PC-3 (cell line): ENCODE data around the gene DST. TPM values are rescaled to one million over a fixed set of nuclear protein-coding genes. Genes with fewer than 3 reads are reported as not detected.

Source experiments
- ATAC-seq: fragments of 200-7000 bp; cut with Tn5 transposase; 2 replicates; pipeline ENCODE4 v1.9.1; 2020; ENCODE audit warnings: mild to moderate bottlenecking, moderate library complexity
- BruUV-seq: library from RNA; stranded (reverse); fragments of 400-500 nt; replicated peaks from 2 replicates; lab custom pipeline; 2021; lab: Mats Ljungman, UMichigan
- CTCF ChIA-PET: fragments of 300-600 bp; sonication (Branson Sonifier 250); formaldehyde crosslinking; loops from one replicate; lab custom pipeline; 2022; ENCODE audit warnings: antibody characterized with exemption; lab: Charles Lee
- POLR2A ChIA-PET: fragments of 300-600 bp; sonication (Branson Sonifier 250); formaldehyde crosslinking; loops from one replicate; lab custom pipeline; 2022; ENCODE audit warnings: antibody characterized with exemption; ENCODE audit not compliant: unreplicated experiment; lab: Charles Lee
- DNase-seq: peaks from one replicate; pipeline ENCODE4 v3.0.0-alpha.2; 2015
- H2AFZ ChIP-seq: fragments of 300-600 bp; sonication (generic); 2 replicates; pipeline ENCODE4 v1.6.0; 2016; ENCODE audit warnings: antibody characterized with exemption, low read length
- H3F3A ChIP-seq: fragments of 300-600 bp; sonication (generic); one replicate; pipeline ENCODE4 v1.6.0; 2017; ENCODE audit warnings: antibody characterized with exemption, low read length, control low read depth, mild to moderate bottlenecking; ENCODE audit not compliant: unreplicated experiment
- H3K27ac ChIP-seq: fragments of 300-600 bp; sonication (generic); 2 replicates; pipeline ENCODE4 v1.5.1; 2016; ENCODE audit warnings: mild to moderate bottlenecking, low read length
- H3K27me3 ChIP-seq: fragments of 300-600 bp; sonication (generic); 2 replicates; pipeline ENCODE4 v1.6.1; 2016; ENCODE audit warnings: low read length, mixed read lengths
- H3K36me3 ChIP-seq: fragments of 300-600 bp; sonication (generic); 2 replicates; pipeline ENCODE4 v1.6.1; 2016; ENCODE audit warnings: low read depth, mixed run types, low read length, mixed read lengths
- H3K4me1 ChIP-seq: fragments of 300-600 bp; sonication (generic); 2 replicates; pipeline ENCODE4 v1.5.1; 2016; ENCODE audit warnings: low read length; ENCODE audit not compliant: insufficient read depth
- H3K4me2 ChIP-seq: fragments of 300-600 bp; sonication (generic); 2 replicates; pipeline ENCODE4 v1.6.0; 2016; ENCODE audit warnings: low read length
- H3K4me3 ChIP-seq: fragments of 300-600 bp; sonication (generic); 2 replicates; pipeline ENCODE4 v1.5.1; 2016; ENCODE audit warnings: mild to moderate bottlenecking, low read length, mixed read lengths
- H3K79me2 ChIP-seq: fragments of 300-600 bp; sonication (generic); 2 replicates; pipeline ENCODE4 v1.6.1; 2017; ENCODE audit warnings: low read length, mixed read lengths
- H3K9ac ChIP-seq: fragments of 300-600 bp; sonication (generic); 2 replicates; pipeline ENCODE4 v1.6.0; 2016; ENCODE audit warnings: mild to moderate bottlenecking, low read length
- H3K9me2 ChIP-seq: fragments of 300-600 bp; sonication (generic); replicated peaks from 2 replicates; pipeline ENCODE4 v1.6.1; 2016; ENCODE audit warnings: mixed run types, low read length, mixed read lengths
- H3K9me3 ChIP-seq: fragments of 300-600 bp; sonication (generic); 2 replicates; pipeline ENCODE4 v1.6.1; 2016; ENCODE audit warnings: low read length, mixed read lengths
- H4K20me1 ChIP-seq: fragments of 300-600 bp; sonication (generic); 2 replicates; pipeline ENCODE4 v1.6.1; 2016; ENCODE audit warnings: low read length, mixed read lengths
- CTCF ChIP-seq: fragments of 300-600 bp; sonication (generic); conservative IDR thresholded peaks from 2 replicates; pipeline ENCODE4 v1.5.1; 2017; ENCODE audit warnings: antibody characterized with exemption, low read depth, mild to moderate bottlenecking, low read length
- EZH2 ChIP-seq: fragments of 300-600 bp; sonication (generic); IDR thresholded peaks from one replicate; pipeline ENCODE4 v1.6.1; 2017; ENCODE audit warnings: antibody characterized with exemption, mild to moderate bottlenecking, low read length; ENCODE audit not compliant: unreplicated experiment
- EZH2phosphoT487 ChIP-seq: fragments of 300-600 bp; sonication (generic); IDR thresholded peaks from 2 replicates; pipeline ENCODE4 v1.6.1; 2018; ENCODE audit warnings: mild to moderate bottlenecking, antibody characterized with exemption, low read length, borderline replicate concordance
- intact Hi-C: fragments of 100-400 bp; cut with micrococcal nuclease; formaldehyde crosslinking; loops from 2 replicates; pipeline ENCODE4 v1.9.0; 2023
- total RNA-seq: library from RNA; depleted of rRNA; stranded (reverse); fragments of >200 nt; gene quantifications from 2 replicates; pipeline ENCODE4 v1.2.3, GENCODE V29; 2014

Gene DST
- total RNA-seq, 1 experiment from 2014 or later = 81.5 TPM

- H3K9me2 ChIP-seq = no peaks in the 10 kb centered on the region
- TF ChIP-seq CTCF (no peak), EZH2 (no peak), EZH2phosphoT487 (no peak)
- no peaks in the 10 kb centered on the region for H3K36me3 ChIP-seq
- H3K27me3 ChIP-seq = no peaks in the 10 kb centered on the region
- H3K27ac ChIP-seq = no peak overlapping the region
- BruUV-seq = no TSS peak
- no peak overlapping the region for H3K9ac ChIP-seq
- H3K4me1 ChIP-seq = peaks cover 16% of the 10 kb centered on the region
- H3K4me3 ChIP-seq = no peak overlapping the region
- ChIA-PET POLR2A (no interaction called here), CTCF (no interaction called here)
- H3K9me3 ChIP-seq = no peaks in the 10 kb centered on the region
- H3K79me2 ChIP-seq = no peaks in the 10 kb centered on the region
- intact Hi-C loops = no loop called here
- no peak for DNase-seq
- no peak overlapping the region for H2AFZ ChIP-seq
- ATAC-seq = no peak
- H3K4me2 ChIP-seq = no peak overlapping the region
- peaks cover 6% of the 10 kb centered on the region for H3F3A ChIP-seq
- no peaks in the 10 kb centered on the region for H4K20me1 ChIP-seq
Measured at GRCh38 chr6:56657354-56657753, 14.7 kb upstream of the DST start.

- Histone ChIP-seq H3K79me2 (no peaks in the 10 kb centered on the region), H3K9me3 (no peaks in the 10 kb centered on the region), H4K20me1 (no peaks in the 10 kb centered on the region), H3K27me3 (no peaks in the 10 kb centered on the region), H3K4me3 (no peak overlapping the region), H2AFZ (no peak overlapping the region), H3K9ac (no peak overlapping the region), H3F3A (peaks cover 10% of the 10 kb centered on the region), H3K4me2 (no peak overlapping the region), H3K36me3 (no peaks in the 10 kb centered on the region), H3K27ac (no peak overlapping the region), H3K4me1 (peaks cover 24% of the 10 kb centered on the region), H3K9me2 (no peaks in the 10 kb centered on the region)
- intact Hi-C loops = no loop called here
- CTCF ChIA-PET = interaction anchor here (0.6 kb wide), 1 partner anchor 41 kb away, joined by 5 read pairs; no protein-coding TSS in a partner anchor
- DNase-seq = no peak
- TF ChIP-seq EZH2 (no peak), EZH2phosphoT487 (no peak), CTCF (no peak)
- no TSS peak for BruUV-seq
- POLR2A ChIA-PET = no interaction called here
- ATAC-seq = no peak
Measured at GRCh38 chr6:56656466-56656865, 13.8 kb upstream of the DST start.

GRCh38 chr6:56655996-56656395, 13.3 kb upstream of the DST start:
- peaks cover 26% of the 10 kb centered on the region for H3K4me1 ChIP-seq
- H2AFZ ChIP-seq = no peak overlapping the region
- H3K9ac ChIP-seq = no peak overlapping the region
- TF ChIP-seq EZH2phosphoT487 (no peak), EZH2 (no peak), CTCF (no peak)
- H3K4me3 ChIP-seq = no peak overlapping the region
- no peaks in the 10 kb centered on the region for H3K9me2 ChIP-seq
- intact Hi-C loops = no loop called here
- H3F3A ChIP-seq = peaks cover 10% of the 10 kb centered on the region
- POLR2A ChIA-PET = no interaction called here
- H3K27ac ChIP-seq = no peak overlapping the region
- ATAC-seq = no peak
- BruUV-seq = no TSS peak
- no peak overlapping the region for H3K4me2 ChIP-seq
- H3K36me3 ChIP-seq = no peaks in the 10 kb centered on the region
- no peaks in the 10 kb centered on the region for H3K79me2 ChIP-seq
- CTCF ChIA-PET = interaction anchor here (0.6 kb wide), 1 partner anchor 41 kb away, joined by 5 read pairs; no protein-coding TSS in a partner anchor
- H4K20me1 ChIP-seq = no peaks in the 10 kb centered on the region
- H3K27me3 ChIP-seq = no peaks in the 10 kb centered on the region
- DNase-seq = no peak
- H3K9me3 ChIP-seq = no peaks in the 10 kb centered on the region
